BJ (cell line): ENCODE data around the gene ALS2. TPM values are rescaled to one million over a fixed set of nuclear protein-coding genes. Genes with fewer than 3 reads are reported as not detected.

Experiments
- CTCF ChIA-PET: fragments of 350-600 bp; formaldehyde crosslinking; extraction: SDS; loops from one replicate; lab custom pipeline; 2021; ENCODE audit warnings: antibody characterized with exemption, inconsistent platforms; lab: Yijun Ruan, JAX
- POLR2A ChIA-PET: fragments of 300-600 bp; sonication (Branson Sonifier 250); formaldehyde crosslinking; extraction: SDS; loops from one replicate; lab custom pipeline; 2021; ENCODE audit warnings: antibody characterized with exemption; lab: Charles Lee
- DNase-seq: peaks from one replicate; pipeline ENCODE4 v3.0.0-alpha.2; 2011; ENCODE audit warnings: low read depth
- H3K27me3 ChIP-seq: 2 replicates; pipeline ENCODE4 v1.6.0; 2011; ENCODE audit warnings: low read length; ENCODE audit not compliant: control insufficient read depth, insufficient read depth
- H3K36me3 ChIP-seq: 2 replicates; pipeline ENCODE4 v1.5.1; 2011; ENCODE audit warnings: low read length; ENCODE audit not compliant: control insufficient read depth, insufficient read depth
- H3K4me3 ChIP-seq: 2 replicates; pipeline ENCODE4 v1.5.1; 2011; ENCODE audit warnings: low read depth, mild to moderate bottlenecking, control low read depth, low read length
- polyA plus RNA-seq: library from polyadenylated mRNA; depleted of rRNA; stranded (reverse); fragments of >200 nt; gene quantifications from 2 replicates; pipeline ENCODE4 v1.2.3, GENCODE V29; 2011
- TF ChIP-seq, protein P1 (sequence below): IDR thresholded peaks from 2 replicates; pipeline ENCODE4 v1.5.1; 2011; ENCODE audit warnings: low read depth, mild to moderate bottlenecking, control low read depth, inconsistent platforms, low read length, moderate library complexity; ENCODE audit not compliant: insufficient read depth

Gene ALS2
- polyA plus RNA-seq, 1 experiment, result 20.5 TPM

DNA sequence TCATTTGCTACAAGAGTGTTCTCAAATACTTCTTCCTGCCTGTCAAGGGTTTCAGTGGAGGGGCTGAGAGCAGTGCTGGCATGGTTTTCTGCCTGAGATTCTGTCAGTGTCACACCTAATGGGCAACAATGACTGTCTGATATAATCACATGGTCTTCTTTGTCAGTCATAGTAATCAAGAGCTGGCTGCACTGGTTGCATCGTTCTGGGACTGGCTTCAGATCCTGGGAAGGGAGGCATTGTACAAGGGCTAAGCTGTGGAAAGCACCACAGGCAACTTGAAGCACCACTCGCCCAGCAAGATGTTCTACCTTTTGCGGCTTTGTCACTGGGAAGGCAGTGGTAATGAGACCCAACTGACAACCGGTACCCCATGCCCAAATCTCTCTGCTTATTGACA, 19.6 kb downstream of the ALS2 start:
- TF ChIP-seq, protein P1, sequence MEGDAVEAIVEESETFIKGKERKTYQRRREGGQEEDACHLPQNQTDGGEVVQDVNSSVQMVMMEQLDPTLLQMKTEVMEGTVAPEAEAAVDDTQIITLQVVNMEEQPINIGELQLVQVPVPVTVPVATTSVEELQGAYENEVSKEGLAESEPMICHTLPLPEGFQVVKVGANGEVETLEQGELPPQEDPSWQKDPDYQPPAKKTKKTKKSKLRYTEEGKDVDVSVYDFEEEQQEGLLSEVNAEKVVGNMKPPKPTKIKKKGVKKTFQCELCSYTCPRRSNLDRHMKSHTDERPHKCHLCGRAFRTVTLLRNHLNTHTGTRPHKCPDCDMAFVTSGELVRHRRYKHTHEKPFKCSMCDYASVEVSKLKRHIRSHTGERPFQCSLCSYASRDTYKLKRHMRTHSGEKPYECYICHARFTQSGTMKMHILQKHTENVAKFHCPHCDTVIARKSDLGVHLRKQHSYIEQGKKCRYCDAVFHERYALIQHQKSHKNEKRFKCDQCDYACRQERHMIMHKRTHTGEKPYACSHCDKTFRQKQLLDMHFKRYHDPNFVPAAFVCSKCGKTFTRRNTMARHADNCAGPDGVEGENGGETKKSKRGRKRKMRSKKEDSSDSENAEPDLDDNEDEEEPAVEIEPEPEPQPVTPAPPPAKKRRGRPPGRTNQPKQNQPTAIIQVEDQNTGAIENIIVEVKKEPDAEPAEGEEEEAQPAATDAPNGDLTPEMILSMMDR, result no peak
- H3K4me3 ChIP-seq, result no peak overlapping the region
- ChIA-PET CTCF (no interaction called here), POLR2A (no interaction called here)
- H3K27me3 ChIP-seq, result no peaks in the 10 kb centered on the region
- H3K36me3 ChIP-seq, result peaks cover 19% of the 10 kb centered on the region
- DNase-seq, result no peak

DNA sequence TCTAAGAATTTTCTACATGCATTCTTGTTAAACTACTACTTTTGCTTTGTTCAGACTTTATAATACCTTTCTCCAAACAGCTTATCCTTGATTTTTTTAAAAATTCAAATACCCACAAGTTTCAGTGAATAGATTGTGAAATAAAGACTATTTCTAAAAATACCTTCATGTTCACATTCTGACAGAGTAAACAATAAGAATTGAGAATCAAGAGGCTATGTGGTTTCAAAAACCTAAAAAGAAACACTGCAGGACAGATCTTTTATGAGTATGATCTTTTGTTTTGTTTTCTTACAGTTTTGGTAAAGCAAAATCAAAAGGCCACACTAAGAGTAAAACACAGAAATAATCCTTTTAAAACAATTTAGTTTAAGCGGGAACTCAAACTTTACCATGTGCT, 21.2 kb downstream of the ALS2 start:
- no peak for DNase-seq
- ChIA-PET CTCF (interaction anchor here (0.6 kb wide), 2 partner anchors 11 to 163 kb away, joined by 3 to 4 read pairs; no protein-coding TSS in a partner anchor), POLR2A (no interaction called here)
- peaks cover 19% of the 10 kb centered on the region for H3K36me3 ChIP-seq
- H3K4me3 ChIP-seq, result no peak overlapping the region
- H3K27me3 ChIP-seq, result no peaks in the 10 kb centered on the region
- TF ChIP-seq, protein P1, result no peak

DNA sequence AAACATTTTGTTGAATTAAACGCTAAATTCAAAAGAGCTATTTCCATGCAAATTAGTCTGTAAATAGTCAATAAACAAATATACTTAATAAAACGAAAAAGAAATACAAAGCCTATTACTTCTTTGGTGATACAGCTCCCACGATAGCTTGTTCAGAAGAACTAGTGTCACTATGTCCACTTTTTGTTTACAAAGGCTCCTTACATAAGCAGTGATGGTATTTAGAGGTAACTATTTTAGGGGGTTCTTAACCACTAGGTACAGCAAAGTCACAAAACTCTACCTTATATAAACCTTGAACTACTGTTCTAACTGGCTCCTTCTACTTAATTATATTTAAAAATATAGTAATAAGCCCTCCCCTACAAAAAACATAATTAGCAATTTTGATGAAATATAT, 21.9 kb downstream of the ALS2 start:
- H3K4me3 ChIP-seq, result no peak overlapping the region
- ChIA-PET CTCF (interaction anchor here (1.3 kb wide), 1 partner anchor 21 kb away, joined by 5 read pairs; the partner anchor contains the start of gene ALS2), POLR2A (no interaction called here)
- peaks cover 20% of the 10 kb centered on the region for H3K36me3 ChIP-seq
- no peak for DNase-seq
- H3K27me3 ChIP-seq, result no peaks in the 10 kb centered on the region
- TF ChIP-seq, protein P1, result no peak

DNA sequence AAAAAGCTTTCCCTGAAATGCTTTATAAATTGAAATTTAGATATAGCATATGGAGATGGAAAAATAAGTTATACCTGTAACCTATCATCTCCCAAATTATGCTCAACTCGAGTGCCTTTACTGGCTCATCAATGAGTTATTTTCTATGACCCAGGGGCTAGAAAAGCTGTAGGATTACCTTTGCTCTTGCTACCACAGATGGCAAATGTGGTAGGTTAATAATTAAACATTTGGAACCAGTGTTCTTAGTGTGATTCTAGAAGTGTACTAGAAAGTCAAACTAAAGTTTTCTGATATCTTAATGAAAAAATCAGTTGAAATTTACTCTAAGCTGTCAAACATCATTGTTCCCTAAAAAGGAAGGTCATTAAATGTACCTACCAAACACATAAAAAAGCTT, 22.5 kb downstream of the ALS2 start:
- CTCF ChIA-PET, result interaction anchor here (1.3 kb wide), 1 partner anchor 22 kb away, joined by 5 read pairs; the partner anchor contains the start of gene ALS2
- Histone ChIP-seq H3K36me3 (peaks cover 18% of the 10 kb centered on the region), H3K27me3 (no peaks in the 10 kb centered on the region), H3K4me3 (no peak overlapping the region)
- TF ChIP-seq, protein P1, result no peak
- POLR2A ChIA-PET, result no interaction called here
- no peak for DNase-seq

DNA sequence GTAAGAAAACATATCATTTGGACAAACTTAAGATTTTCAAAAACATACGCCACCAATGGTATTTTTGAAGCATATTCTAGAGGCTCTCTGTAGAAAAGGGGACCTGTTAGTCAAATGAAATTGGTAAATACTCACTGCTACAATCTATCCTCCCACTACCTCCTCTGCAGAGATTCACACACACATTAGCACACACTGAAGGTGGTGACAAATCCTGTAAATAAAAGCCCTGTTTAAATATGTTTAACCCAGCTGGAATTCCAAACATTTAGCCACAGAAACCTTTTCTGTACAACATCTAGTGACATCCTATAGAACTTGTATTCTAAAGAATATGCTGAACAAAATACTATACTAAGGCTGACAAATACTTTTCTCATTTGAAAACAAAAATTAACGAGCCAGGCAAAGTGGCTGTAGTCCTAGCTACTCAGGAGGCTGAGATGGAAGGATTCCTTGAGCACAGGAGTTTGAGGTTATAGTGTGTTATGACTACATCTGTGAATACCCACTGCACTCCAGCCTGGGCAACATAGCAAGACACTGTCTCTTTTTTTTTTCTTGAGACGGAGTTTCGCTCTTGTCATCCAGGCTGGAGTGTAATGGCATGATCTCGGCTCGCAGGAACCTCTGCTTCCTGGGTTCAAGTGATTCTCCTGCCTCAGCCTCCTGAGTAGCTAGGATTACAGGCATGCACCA, 25.9 kb downstream of the ALS2 start:
- TF ChIP-seq, protein P1, result no peak
- Histone ChIP-seq H3K36me3 (peaks cover 6% of the 10 kb centered on the region), H3K27me3 (no peaks in the 10 kb centered on the region), H3K4me3 (no peak overlapping the region)
- CTCF ChIA-PET, result no interaction called here
- POLR2A ChIA-PET, result no interaction called here
- DNase-seq, result no peak
